GM19193 (cell line): ENCODE measurements around the gene PUM1.

Source experiments
- POLR2A ChIP-seq: IDR thresholded peaks from 4 replicates; pipeline ENCODE4 v1.6.1; 2011; ENCODE audit not compliant: insufficient read depth, insufficient read length; ENCODE audit errors: extremely low read depth

Gene PUM1

GRCh38 chr1:30991862-30992606 is 73.5 kb downstream of the PUM1 start:
- TF ChIP-seq POLR2A = no peak

- TF ChIP-seq POLR2A = no peak
Observed at GRCh38 chr1:30990591-30990990, 74.9 kb downstream of the PUM1 start.

- no peak for TF ChIP-seq POLR2A
Observed at GRCh38 chr1:30988045-30988444, 77.5 kb downstream of the PUM1 start.

- no peak for TF ChIP-seq POLR2A
Observed at GRCh38 chr1:30986755-30987154, 78.8 kb downstream of the PUM1 start.

- no peak for TF ChIP-seq POLR2A
Observed at GRCh38 chr1:30984991-30985503, 80.5 kb downstream of the PUM1 start.

GRCh38 chr1:30984165-30984889 is 81.2 kb downstream of the PUM1 start:
- TF ChIP-seq POLR2A = no peak

- TF ChIP-seq POLR2A = no peak
Observed at GRCh38 chr1:30982937-30983336, 82.6 kb downstream of the PUM1 start.

- no peak for TF ChIP-seq POLR2A
Observed at GRCh38 chr1:30982431-30982830, 83.1 kb downstream of the PUM1 start.

- no peak for TF ChIP-seq POLR2A
Observed at GRCh38 chr1:30981172-30981571, 84.3 kb downstream of the PUM1 start.

- no peak for TF ChIP-seq POLR2A
Observed at GRCh38 chr1:30977511-30977910, 88.0 kb downstream of the PUM1 start.

GRCh38 chr1:30977105-30977504 is 88.4 kb downstream of the PUM1 start:
- no peak for TF ChIP-seq POLR2A

GRCh38 chr1:30976143-30976542 is 89.4 kb downstream of the PUM1 start:
- TF ChIP-seq POLR2A = no peak

- TF ChIP-seq POLR2A = no peak
Observed at GRCh38 chr1:30975217-30975616, 90.3 kb downstream of the PUM1 start.

- TF ChIP-seq POLR2A = no peak
Observed at GRCh38 chr1:30974536-30974935, 91.0 kb downstream of the PUM1 start.

GRCh38 chr1:30971496-30971895 is 94.0 kb downstream of the PUM1 start:
- TF ChIP-seq POLR2A = no peak

GRCh38 chr1:30969903-30970302 is 95.6 kb downstream of the PUM1 start:
- no peak for TF ChIP-seq POLR2A
